K562 (cell line): ENCODE data around the gene POU3F1. TPM values are rescaled to one million over a fixed set of nuclear protein-coding genes. Genes with fewer than 3 reads are reported as not detected.
A peak's percentile ranks its signal among the peaks of the same experiment; 100 is the strongest.

Source experiments
- ATAC-seq: fragments of 200-7000 bp; cut with Tn5 transposase; 3 replicates; pipeline ENCODE4 v1.9.1; 2020; ENCODE audit warnings: moderate library complexity
- BruUV-seq: library from RNA; stranded (reverse); fragments of 400-500 nt; replicated peaks from 2 replicates; lab custom pipeline; 2021; lab: Mats Ljungman, UMichigan
- CTCF ChIA-PET: fragments of 300-600 bp; formaldehyde crosslinking; extraction: SDS; loops from one replicate; lab custom pipeline; 2021; ENCODE audit warnings: low intra/inter-chr PET ratio; lab: Yijun Ruan, JAX
- POLR2A ChIA-PET: fragments of 300-600, 350-650 bp; sonication (Branson Sonifier 250); formaldehyde crosslinking; extraction: SDS; loops from one replicate; lab custom pipeline; 2021; ENCODE audit warnings: antibody characterized with exemption, inconsistent platforms; lab: Yijun Ruan, JAX
- DNase-seq, 4 experiments: peaks; one replicate each; pipeline versions ENCODE4 v3.0.0 to v3.0.0-alpha.2; 2011 to 2018; ENCODE audit warnings: low spot score in 3 of 4, mixed read lengths in 3 of 4; ENCODE audit errors: extremely low read depth in 1 of 4
- FAIRE-seq: peaks from 2 replicates; lab custom pipeline; 2011; peaks lifted over from hg19 to GRCh38; lab: Jason Lieb, UNC
- H2AFZ ChIP-seq: 2 replicates; pipeline ENCODE4 v1.6.0; 2011; ENCODE audit warnings: low read depth, low read length, control low read depth, inconsistent platforms
- H3K27ac ChIP-seq: fragments of 200-600 bp; 3 replicates; pipeline ENCODE4 v1.8.0; 2011; ENCODE audit warnings: low read depth, mild to moderate bottlenecking, control low read depth, inconsistent platforms, low read length, moderate library complexity, mixed read lengths; ENCODE audit errors: extremely low read depth
- H3K27me3 ChIP-seq, 2 experiments: fragments of 300-600 bp in 1 of 2; 2 replicates in 1 of 2; 3 replicates in 1 of 2; pipeline versions ENCODE4 v1.6.0 to v1.8.0; 2011; ENCODE audit warnings: inconsistent platforms in 2 of 2, low read length in 2 of 2, mild to moderate bottlenecking in 1 of 2, mixed read lengths in 1 of 2, moderate library complexity in 1 of 2; ENCODE audit not compliant: control insufficient read depth in 2 of 2, insufficient read depth in 2 of 2
- H3K36me3 ChIP-seq: fragments of 300-600 bp; 3 replicates; pipeline ENCODE4 v1.8.0; 2011; ENCODE audit warnings: mild to moderate bottlenecking, low read length, inconsistent platforms; ENCODE audit not compliant: control insufficient read depth, insufficient read depth
- H3K4me1 ChIP-seq, 2 experiments: fragments of 200-600 bp in 1 of 2; replicated peaks in 1 of 2; 2 replicates in 1 of 2; 3 replicates in 1 of 2; pipeline versions ENCODE4 v1.5.1 to v1.8.0; 2011; ENCODE audit warnings: inconsistent platforms in 2 of 2, low read length in 2 of 2, mild to moderate bottlenecking in 1 of 2, mixed read lengths in 1 of 2, moderate library complexity in 1 of 2; ENCODE audit not compliant: control insufficient read depth in 2 of 2, insufficient read depth in 2 of 2
- H3K4me2 ChIP-seq: 2 replicates; pipeline ENCODE4 v1.6.1; 2011; ENCODE audit warnings: low read length, control low read depth, inconsistent platforms, mixed read lengths; ENCODE audit not compliant: insufficient read depth
- H3K4me3 ChIP-seq: fragments of 200-600 bp; sonication (generic), shearing (Covaris generic); 2 replicates; pipeline ENCODE4 v1.5.1; 2016; ENCODE audit warnings: control low read depth, inconsistent platforms
- H3K79me2 ChIP-seq: fragments of 200-600 bp; 3 replicates; pipeline ENCODE4 v1.8.0; 2011; ENCODE audit warnings: low read length, inconsistent platforms; ENCODE audit not compliant: control insufficient read depth, insufficient read depth
- H3K9ac ChIP-seq, 2 experiments: 2 replicates each; pipeline versions ENCODE4 v1.6.0 to v1.6.1; 2011; ENCODE audit warnings: low read depth in 2 of 2, low read length in 2 of 2, control low read depth in 1 of 2, inconsistent platforms in 1 of 2, mild to moderate bottlenecking in 1 of 2, mixed read lengths in 1 of 2; ENCODE audit not compliant: insufficient read depth in 1 of 2
- H3K9me1 ChIP-seq: one replicate; pipeline ENCODE4 v1.6.0; 2011; ENCODE audit warnings: inconsistent platforms, mild to moderate bottlenecking, low read length, moderate library complexity; ENCODE audit not compliant: control insufficient read depth, insufficient read depth
- H3K9me3 ChIP-seq: replicated peaks from 2 replicates; pipeline ENCODE4 v1.5.1; 2011; ENCODE audit warnings: low read depth, low read length, inconsistent platforms; ENCODE audit not compliant: control insufficient read depth, insufficient read depth
- H4K20me1 ChIP-seq: replicated peaks from 2 replicates; pipeline ENCODE4 v1.6.1; 2011; ENCODE audit warnings: low read length, inconsistent platforms, mixed read lengths; ENCODE audit not compliant: control insufficient read depth, insufficient read depth
- CSDE1 ChIP-seq, 2 experiments: fragments of 450-650 bp; IDR thresholded peaks; 2 replicates each; pipeline ENCODE4 v1.6.1; 2016; ENCODE audit warnings: mild to moderate bottlenecking in 1 of 2
- HNRNPL ChIP-seq: fragments of 200-400 bp; formaldehyde crosslinking; IDR thresholded peaks from 2 replicates; pipeline ENCODE4 v1.6.1; 2017; ENCODE audit warnings: low read depth, mild to moderate bottlenecking, low read length
- ID3 ChIP-seq, 2 experiments: fragments of 250-450 bp in 1 of 2; fragments of 450-650 bp in 1 of 2; sonication (Bioruptor Pico) in 1 of 2; IDR thresholded peaks; 2 replicates each; pipeline versions ENCODE4 v1.6.1 to v1.8.0; 2016 to 2021; ENCODE audit warnings: mild to moderate bottlenecking in 2 of 2, moderate library complexity in 2 of 2, missing compliant biosample characterization in 1 of 2, missing genetic modification characterization in 1 of 2
- PATZ1 ChIP-seq: fragments of 250-450 bp; sonication (Bioruptor Pico); IDR thresholded peaks from 2 replicates; pipeline ENCODE4 v1.5.0; 2020; ENCODE audit warnings: mild to moderate bottlenecking, borderline replicate concordance
- RAD21 ChIP-seq, 2 experiments: fragments of 250-450 bp in 1 of 2; fragments of 450-650 bp in 1 of 2; sonication (Bioruptor Pico) in 1 of 2; formaldehyde crosslinking in 1 of 2; IDR thresholded peaks in 1 of 2; conservative IDR thresholded peaks in 1 of 2; 2 replicates each; pipeline versions ENCODE4 v1.4.0 to v1.8.0; 2020 to 2022; ENCODE audit warnings: mild to moderate bottlenecking in 2 of 2, moderate library complexity in 1 of 2
- RB1 ChIP-seq: fragments of 450-650 bp; IDR thresholded peaks from 2 replicates; pipeline ENCODE4 v1.6.1; 2017; ENCODE audit warnings: low read depth, mild to moderate bottlenecking
- TEAD2 ChIP-seq: fragments of 450-650 bp; IDR thresholded peaks from 2 replicates; pipeline ENCODE4 v1.6.1; 2016; ENCODE audit warnings: missing genetic modification characterization, control low read depth, missing compliant biosample characterization
- THAP12 ChIP-seq: fragments of 250-450 bp; sonication (Bioruptor Pico); IDR thresholded peaks from 2 replicates; pipeline ENCODE4 v1.9.0; 2021; ENCODE audit warnings: mild to moderate bottlenecking, inconsistent platforms
- UBTF ChIP-seq, 2 experiments: IDR thresholded peaks; 2 replicates each; pipeline ENCODE4 v1.6.1; 2012; ENCODE audit warnings: improper control_type of control experiment in 2 of 2, low read depth in 2 of 2, low read length in 2 of 2, borderline replicate concordance in 1 of 2
- ZFP91 ChIP-seq: sonication (generic); formaldehyde crosslinking; IDR thresholded peaks from 2 replicates; pipeline ENCODE4 v1.8.0; 2022; ENCODE audit warnings: mild to moderate bottlenecking, missing genetic modification reagents
- WGBS: fragments of 100-300 bp; shearing (Covaris generic); methylation state at CpG from one replicate; pipeline ENCODE4 v1.1.6; 2016; ENCODE audit warnings: low coverage, mixed read lengths; ENCODE audit not compliant: insufficient coverage; ENCODE audit errors: missing lambda C conversion rate; 5-methylcytosine and 5-hydroxymethylcytosine counted together
- in situ Hi-C: fragments of 300-500 bp; cut with MboI; formaldehyde crosslinking; loops from 4 replicates; pipeline ENCODE4 v1.15.0; 2018; ENCODE audit warnings: inconsistent platforms, mixed read lengths
- intact Hi-C: fragments of 100-400 bp; cut with micrococcal nuclease; formaldehyde crosslinking; loops from 2 replicates; pipeline ENCODE4 v1.14.2; 2022
- polyA plus RNA-seq, 8 experiments: library from polyadenylated mRNA; depleted of rRNA in 4 of 8; stranded (reverse) in 5 of 8; unstranded in 3 of 8; fragments of >200 nt; fragmentation: Nextera tagmentation in 2 of 8; fragmentation: Illumina TruSeq in 1 of 8; extraction: Ambion mirVana in 2 of 8; extraction: Trizol in 1 of 8; gene quantifications; 2 replicates each; pipeline versions ENCODE4 v1.2.1 to v1.2.3, GENCODE V29; 2011 to 2014; ENCODE audit warnings: inconsistent platforms in 1 of 8, missing spikeins in 1 of 8
- total RNA-seq, 7 experiments: library from RNA; depleted of rRNA in 6 of 7; stranded (reverse); fragments of >200 nt in 6 of 7; fragmentation: Illumina TruSeq in 2 of 7; extraction: Trizol in 2 of 7; gene quantifications; 2 replicates each; pipeline versions ENCODE4 v1.2.1 to v1.2.3, GENCODE V29; 2011 to 2021; ENCODE audit warnings: low replicate concordance in 1 of 7

POU3F1 gene
- total and polyA plus RNA-seq, 9 of the 15 experiments (the other 6 are each of a cell fraction or from before 2014, with no cell fraction given): 0.09 TPM; not detected in 8

GRCh38 chr1:37998913-37999429 is 47.6 kb downstream of the POU3F1 start:
- Histone ChIP-seq H2AFZ (peak overlapping the region; percentile 43; the same call in 1 of the 2 replicates), H3K27ac (peak overlapping the region; percentile 96), H3K9me1 (peaks cover 2% of the 10 kb centered on the region), H3K9me3 (no peaks in the 10 kb centered on the region), H3K9ac (peak overlapping the region; percentile 82 to 90), H4K20me1 (0 out of 2 replicates have a peak, but pooled peaks cover 7% of the 10 kb centered on the region), H3K4me3 (peak overlapping the region; percentile 65), H3K4me2 (peak overlapping the region; percentile 80), H3K27me3 (no peaks in the 10 kb centered on the region), H3K79me2 (peaks cover 68% of the 10 kb centered on the region), H3K36me3 (peaks cover 82% of the 10 kb centered on the region), H3K4me1 (peaks cover 51 to 73% of the 10 kb centered on the region in 2 experiments)
- ChIA-PET CTCF (no interaction called here), POLR2A (interaction anchor here (0.6 to 5.9 kb wide), 3 partner anchors 13 to 436 kb away, joined by 3 to 66 read pairs (median 4); partner anchors contain the start of gene UTP11)
- no TSS peak for BruUV-seq
- no peak for FAIRE-seq
- intact Hi-C loops: no loop called here
- DNase-seq: no peak
- no peak; the same call in 2 of the 3 replicates for ATAC-seq
- in situ Hi-C loops: no loop called here
- WGBS: 66% methylated on average over 16 of the region's 16 CpGs
- TF ChIP-seq UBTF (IDR thresholded peaks at IDR 0.05; ENCODE audit: borderline replicate concordance in 1 of 2, low read depth in 2 of 2, low read length in 2 of 2) (0 out of 4 replicates have a peak, but pooled peaks of 1 of the 2 experiments have one; percentile 15), HNRNPL (0 out of 2 replicates have a peak, but pooled peaks have one; percentile 48), THAP12 (CRISPR knock-in tag) (no peak), CSDE1 (IDR thresholded peaks at IDR 0.05) (no peak), PATZ1 (CRISPR knock-in tag) (peak; percentile 21; the same call in 1 of the 2 replicates), RAD21 (CRISPR knock-in tag; conservative IDR thresholded peaks at IDR 0.05 in 1 of 2, IDR thresholded peaks at IDR 0.05 in 1 of 2) (peak in 1 of 2 experiments; percentile 16; a peak in 1 of 4 replicates), ID3 (CRISPR knock-in tag; IDR thresholded peaks at IDR 0.05) (no peak), ID3 (tag; IDR thresholded peaks at IDR 0.05) (peak; percentile 89), ZFP91 (CRISPR knock-in tag) (0 out of 2 replicates have a peak, but pooled peaks have one; percentile 37), RB1 (no peak), TEAD2 (tag) (0 out of 2 replicates have a peak, but pooled peaks have one; percentile 34)
